MG63 (cell line): ENCODE results near the gene ZXDC. TPM values are rescaled to one million over a fixed set of nuclear protein-coding genes. Genes with fewer than 3 reads are reported as not detected.

ENCODE experiments used
- DNase-seq: peaks from one replicate; pipeline ENCODE4 v3.0.0-alpha.2; 2020
- H3K27me3 ChIP-seq: fragments of 250-450 bp; sonication (Bioruptor Pico); 2 replicates; pipeline ENCODE4 v1.5.1; 2020; ENCODE audit warnings: mild to moderate bottlenecking, moderate library complexity
- H3K36me3 ChIP-seq: fragments of 250-450 bp; sonication (Bioruptor Pico); 2 replicates; pipeline ENCODE4 v1.5.1; 2020; ENCODE audit warnings: mild to moderate bottlenecking, moderate library complexity
- H3K4me3 ChIP-seq: fragments of 250-450 bp; sonication (Bioruptor Pico); 2 replicates; pipeline ENCODE4 v1.5.1; 2020; ENCODE audit warnings: mild to moderate bottlenecking, moderate library complexity
- H3K9me3 ChIP-seq: fragments of 250-450 bp; sonication (Bioruptor Pico); 2 replicates; pipeline ENCODE4 v1.5.1; 2020; ENCODE audit warnings: mild to moderate bottlenecking, moderate library complexity
- total RNA-seq: library from RNA; depleted of rRNA; stranded (reverse); fragments of >200 nt; shearing (Covaris generic); gene quantifications from 2 replicates; pipeline ENCODE4 v1.2.3, GENCODE V29; 2014; ENCODE audit warnings: low replicate concordance

ZXDC gene
- total RNA-seq, 1 experiment from 2014 or later = 16.3 TPM

- H3K9me3 ChIP-seq = peaks cover 12% of the 10 kb centered on the region; the same call in 1 of the 2 replicates
- H3K4me3 ChIP-seq = no peak overlapping the region
- no peaks in the 10 kb centered on the region for H3K27me3 ChIP-seq
- no peaks in the 10 kb centered on the region for H3K36me3 ChIP-seq
- no peak for DNase-seq
Measured at GRCh38 chr3:126422571-126423091, 53.1 kb downstream of the ZXDC start.

DNA sequence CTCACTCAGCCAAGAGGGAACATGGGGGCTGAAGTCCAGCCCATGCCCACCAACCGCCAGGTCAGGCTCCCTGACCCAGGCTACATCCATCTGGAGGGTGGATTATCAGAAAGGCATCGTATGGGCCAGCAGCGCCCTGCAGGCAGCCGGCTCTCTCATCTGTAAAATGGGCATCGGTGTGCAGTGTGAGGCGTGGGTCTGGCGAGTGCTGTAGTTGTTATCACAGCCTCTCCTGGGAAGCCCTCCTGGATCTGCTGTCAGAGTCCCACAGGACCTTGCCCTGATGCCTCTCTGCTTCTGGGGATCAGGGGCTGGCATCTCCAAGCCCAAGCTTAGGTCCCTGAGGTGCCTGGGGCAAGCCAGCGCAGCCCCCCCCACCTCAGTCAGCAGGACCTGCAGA is 53.6 kb downstream of the ZXDC start:
- Histone ChIP-seq H3K9me3 (peaks cover 10% of the 10 kb centered on the region; the same call in 1 of the 2 replicates), H3K27me3 (no peaks in the 10 kb centered on the region), H3K36me3 (no peaks in the 10 kb centered on the region), H3K4me3 (no peak overlapping the region)
- no peak for DNase-seq

DNA sequence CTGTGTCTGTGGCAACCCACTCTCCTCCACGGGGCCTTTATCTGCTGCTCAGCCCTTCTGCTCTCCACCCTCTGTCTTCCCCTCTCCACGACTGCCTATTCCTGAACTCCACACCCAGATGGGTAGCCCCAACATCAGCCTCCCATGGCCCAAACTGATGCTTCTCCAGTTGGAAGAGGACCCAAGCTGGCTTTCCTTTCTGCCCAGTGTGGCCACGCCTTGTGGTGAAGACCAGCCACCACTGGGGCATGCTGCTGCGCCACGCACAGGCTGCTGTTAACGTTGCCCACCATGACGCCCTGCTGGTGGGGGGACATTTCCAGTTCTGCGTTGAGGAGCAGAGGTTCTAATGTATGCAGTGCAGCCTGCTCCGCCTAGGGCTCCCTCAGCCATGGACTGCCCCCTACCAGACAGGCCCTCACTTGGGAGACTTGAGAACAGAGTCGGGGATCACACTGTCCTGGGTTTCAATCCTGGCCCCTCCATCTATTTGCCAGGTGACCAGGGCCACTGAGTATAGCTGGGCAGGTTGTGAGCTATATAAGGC is 54.0 kb downstream of the ZXDC start:
- H3K27me3 ChIP-seq = no peaks in the 10 kb centered on the region
- peaks cover 9% of the 10 kb centered on the region; the same call in 1 of the 2 replicates for H3K9me3 ChIP-seq
- H3K4me3 ChIP-seq = no peak overlapping the region
- no peak for DNase-seq
- H3K36me3 ChIP-seq = no peaks in the 10 kb centered on the region

DNA sequence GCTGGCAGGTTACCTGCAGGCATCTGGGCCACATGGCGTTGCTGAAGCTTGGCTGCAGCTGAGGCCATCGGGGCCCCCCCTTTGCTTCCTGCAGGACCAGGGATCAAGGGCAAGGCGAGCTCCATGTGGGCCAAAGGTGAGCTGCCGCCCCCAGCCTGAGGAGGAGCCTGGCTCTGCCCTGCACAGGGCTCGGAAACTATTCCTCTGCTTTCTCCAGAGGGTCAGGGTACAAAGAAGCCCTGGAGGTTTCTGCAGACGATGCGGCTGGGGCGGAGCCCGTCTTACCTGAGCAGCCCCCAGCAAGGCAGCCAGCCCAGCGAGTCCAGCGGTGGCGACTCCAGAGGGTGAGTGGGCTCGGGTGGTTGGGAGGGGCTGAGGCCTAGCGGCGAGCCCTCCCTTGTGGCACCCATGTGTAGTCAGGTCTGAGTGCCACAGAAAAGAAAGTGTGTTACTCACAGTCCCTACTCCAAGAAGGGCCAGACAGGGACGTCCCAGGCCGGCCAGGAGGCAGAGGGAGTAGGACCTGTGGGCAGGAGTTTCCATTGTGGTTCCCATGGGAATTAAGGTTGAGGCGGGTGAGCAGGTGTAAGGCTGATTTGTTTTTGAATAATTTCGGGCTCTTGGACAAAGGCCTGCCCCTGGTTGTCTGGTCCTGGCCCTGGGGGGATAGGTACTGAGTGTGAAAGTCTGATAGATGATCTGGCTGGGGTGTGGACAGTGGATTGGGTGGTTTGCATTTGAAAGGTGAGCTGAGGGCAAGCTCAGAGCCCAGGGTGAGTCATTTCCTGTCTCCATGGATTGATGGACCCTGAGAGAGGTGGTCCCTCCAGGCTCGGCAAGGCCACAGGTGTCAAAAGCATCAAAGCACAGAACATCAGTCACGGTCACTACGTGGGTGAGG is 55.6 kb downstream of the ZXDC start:
- Histone ChIP-seq H3K4me3 (no peak overlapping the region), H3K27me3 (no peaks in the 10 kb centered on the region), H3K9me3 (no peaks in the 10 kb centered on the region), H3K36me3 (no peaks in the 10 kb centered on the region)
- DNase-seq = no peak

- Histone ChIP-seq H3K36me3 (no peaks in the 10 kb centered on the region), H3K9me3 (no peaks in the 10 kb centered on the region), H3K4me3 (no peak overlapping the region), H3K27me3 (no peaks in the 10 kb centered on the region)
- DNase-seq = no peak
Measured at GRCh38 chr3:126419151-126419703, 56.5 kb downstream of the ZXDC start.

DNA sequence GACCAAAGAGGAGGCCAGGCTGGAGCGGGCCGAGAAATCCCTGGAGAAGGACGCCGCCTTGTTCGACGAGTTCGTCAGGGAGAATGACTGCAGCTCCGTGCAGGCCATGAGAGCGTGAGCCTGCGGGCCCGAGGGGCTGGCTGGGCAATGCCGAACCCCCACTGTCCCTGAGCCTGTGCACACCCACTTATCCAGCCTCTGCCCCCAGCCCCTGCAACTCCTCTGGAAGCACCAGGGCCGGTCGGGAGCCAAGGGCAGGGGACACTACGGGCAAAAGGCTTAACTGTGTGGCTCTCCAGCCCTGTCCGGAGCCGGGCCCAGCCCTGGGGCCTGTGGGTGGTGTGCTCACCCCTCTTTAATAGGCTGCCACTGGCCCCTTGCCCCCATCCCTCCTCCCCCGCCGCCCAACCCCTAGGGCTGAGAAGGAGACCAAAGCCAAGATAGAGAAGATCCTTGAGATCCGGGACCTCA is 57.0 kb downstream of the ZXDC start:
- no peaks in the 10 kb centered on the region for H3K9me3 ChIP-seq
- no peak for DNase-seq
- no peak overlapping the region for H3K4me3 ChIP-seq
- no peaks in the 10 kb centered on the region for H3K27me3 ChIP-seq
- no peaks in the 10 kb centered on the region for H3K36me3 ChIP-seq

DNA sequence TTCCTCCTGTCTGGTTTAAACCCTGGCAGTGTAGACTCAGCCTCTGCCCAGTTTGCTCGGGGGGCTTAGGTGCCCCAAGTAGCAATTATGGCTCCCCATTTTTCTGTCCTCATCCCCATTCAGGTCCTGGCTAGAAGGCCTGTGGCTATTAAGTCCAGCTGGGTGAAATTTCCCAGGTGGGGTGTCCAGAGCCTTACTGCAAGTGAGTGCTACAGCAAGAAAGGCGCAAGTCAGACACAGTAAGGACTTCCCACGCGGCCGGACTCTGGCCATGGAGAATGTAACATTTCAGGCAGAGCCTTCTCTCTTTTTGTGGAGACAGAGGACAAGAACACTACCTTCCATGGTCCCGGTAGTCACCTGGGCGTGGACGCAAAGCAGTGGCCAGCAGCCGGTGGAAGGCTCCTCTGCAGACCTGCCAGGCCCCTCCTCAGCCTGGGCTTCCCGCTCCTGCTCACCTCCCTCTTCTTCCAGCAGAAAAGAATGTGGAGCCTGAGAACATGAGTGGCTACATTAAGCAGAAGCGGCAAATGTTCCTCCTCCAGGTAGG is 57.6 kb downstream of the ZXDC start:
- Histone ChIP-seq H3K36me3 (no peaks in the 10 kb centered on the region), H3K27me3 (no peaks in the 10 kb centered on the region), H3K4me3 (no peak overlapping the region), H3K9me3 (no peaks in the 10 kb centered on the region)
- DNase-seq = no peak

GRCh38 chr3:126417515-126417914 is 58.2 kb downstream of the ZXDC start:
- DNase-seq = no peak
- H3K27me3 ChIP-seq = no peaks in the 10 kb centered on the region
- no peaks in the 10 kb centered on the region for H3K9me3 ChIP-seq
- no peak overlapping the region for H3K4me3 ChIP-seq
- H3K36me3 ChIP-seq = no peaks in the 10 kb centered on the region

DNA sequence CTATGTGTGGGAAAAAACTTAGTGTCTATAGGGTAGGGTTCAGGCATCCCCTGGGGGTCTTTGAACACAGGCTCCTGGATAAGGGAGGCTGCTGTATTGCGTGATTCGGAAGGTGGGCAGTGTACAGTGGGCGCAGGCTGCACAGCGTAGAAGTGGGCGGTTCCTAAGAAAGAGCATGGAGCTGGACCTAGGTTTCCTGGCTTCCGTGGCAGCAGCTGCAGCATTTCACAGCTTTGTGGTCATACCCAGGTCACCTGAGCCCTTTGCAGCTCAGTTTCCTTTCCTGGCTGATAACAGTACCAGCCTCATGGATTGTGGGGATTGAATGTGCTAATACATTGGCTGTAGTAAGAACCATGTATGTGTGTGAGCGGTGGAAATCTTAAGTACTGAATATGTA is 58.7 kb downstream of the ZXDC start:
- Histone ChIP-seq H3K27me3 (no peaks in the 10 kb centered on the region), H3K36me3 (no peaks in the 10 kb centered on the region), H3K9me3 (no peaks in the 10 kb centered on the region), H3K4me3 (no peak overlapping the region)
- no peak for DNase-seq

DNA sequence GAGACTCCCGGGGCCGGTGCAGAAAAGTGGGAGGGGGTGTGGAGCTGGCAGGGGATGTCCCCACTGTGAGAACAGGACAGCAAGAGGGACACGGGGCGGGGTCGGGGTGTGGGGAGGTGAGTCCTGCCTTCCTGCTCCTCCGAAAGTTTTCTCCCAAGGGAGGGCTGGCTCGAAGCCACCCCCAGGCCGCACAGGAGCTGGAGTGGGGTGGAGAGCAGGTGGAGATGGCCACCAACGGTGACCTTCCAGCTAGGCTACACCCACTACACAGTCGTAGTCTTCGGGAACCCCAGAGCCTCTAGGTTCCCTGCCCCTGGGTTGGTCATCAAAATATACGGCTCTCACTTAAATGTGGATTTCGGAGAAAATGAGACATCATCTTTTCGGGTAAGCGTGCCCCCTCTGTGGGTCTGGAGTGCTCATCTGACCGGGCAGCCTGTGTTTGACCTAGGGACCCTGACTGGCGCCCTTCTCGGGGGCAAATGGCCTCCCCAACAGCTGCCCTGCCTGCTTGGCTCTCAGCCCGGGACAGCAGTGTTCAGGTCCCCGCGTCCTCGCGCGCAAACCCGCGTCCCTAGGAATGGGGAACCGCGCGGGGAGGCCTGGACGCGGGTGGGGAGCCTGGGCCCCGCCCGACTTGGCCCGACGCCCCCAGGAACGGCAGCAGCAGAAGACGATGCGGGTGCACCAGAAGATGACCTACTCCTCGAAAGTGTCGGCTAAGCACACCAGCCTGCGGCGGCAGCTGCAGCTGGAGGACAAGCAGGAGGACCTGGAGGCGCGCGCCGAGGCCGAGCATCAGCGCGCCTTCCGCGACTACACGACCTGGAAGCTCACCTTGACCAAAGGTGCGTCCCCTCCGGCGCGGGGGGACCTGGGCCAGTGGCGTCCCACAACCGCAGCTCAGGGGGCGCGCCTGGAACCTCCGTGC is 59.8 kb downstream of the ZXDC start:
- H3K4me3 ChIP-seq = no peak overlapping the region
- DNase-seq = no peak
- no peaks in the 10 kb centered on the region for H3K9me3 ChIP-seq
- H3K36me3 ChIP-seq = no peaks in the 10 kb centered on the region
- 0 out of 2 replicates have a peak, but pooled peaks cover 4% of the 10 kb centered on the region for H3K27me3 ChIP-seq

DNA sequence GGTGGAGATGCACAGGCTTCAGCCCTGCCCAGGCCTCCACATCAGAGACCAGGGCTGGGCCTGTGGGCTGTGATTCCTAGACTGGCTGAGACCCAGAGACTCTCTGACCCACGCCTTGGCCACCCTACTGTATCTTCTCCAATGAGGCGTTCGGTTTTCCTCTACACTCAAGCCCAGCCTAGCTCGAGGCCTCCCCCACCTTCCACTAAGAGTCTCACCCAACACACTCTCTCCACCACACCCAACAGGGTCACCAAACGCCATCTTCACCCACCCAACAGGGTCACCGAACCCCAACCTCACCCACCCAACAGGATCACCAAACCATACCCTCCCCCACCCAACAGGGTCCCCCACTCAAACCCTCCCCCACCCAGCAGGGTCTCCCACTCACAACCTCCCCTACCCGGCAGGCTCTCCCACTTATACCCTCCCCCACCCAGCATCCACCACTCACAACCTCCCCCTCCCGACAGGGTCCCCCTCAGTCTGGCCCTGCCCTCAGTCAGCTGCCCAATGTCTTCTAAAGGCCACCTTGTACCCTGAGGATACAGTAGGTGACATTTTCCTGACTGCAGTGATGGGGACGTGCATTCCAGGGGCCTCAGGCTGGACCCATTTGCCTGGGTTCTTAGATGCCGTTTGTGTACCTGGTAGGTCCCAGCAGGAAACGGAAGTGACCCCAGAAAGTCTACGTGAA is 60.6 kb downstream of the ZXDC start:
- no peak overlapping the region for H3K4me3 ChIP-seq
- H3K9me3 ChIP-seq = no peaks in the 10 kb centered on the region
- peaks cover 4% of the 10 kb centered on the region; the same call in 1 of the 2 replicates for H3K27me3 ChIP-seq
- DNase-seq = no peak
- H3K36me3 ChIP-seq = no peaks in the 10 kb centered on the region

GRCh38 chr3:126414406-126414805 is 61.3 kb downstream of the ZXDC start:
- peaks cover 8% of the 10 kb centered on the region for H3K27me3 ChIP-seq
- H3K9me3 ChIP-seq = no peaks in the 10 kb centered on the region
- no peak for DNase-seq
- H3K4me3 ChIP-seq = no peak overlapping the region
- H3K36me3 ChIP-seq = no peaks in the 10 kb centered on the region

GRCh38 chr3:126413693-126414080 is 62.0 kb downstream of the ZXDC start:
- H3K9me3 ChIP-seq = no peaks in the 10 kb centered on the region
- H3K4me3 ChIP-seq = no peak overlapping the region
- H3K36me3 ChIP-seq = no peaks in the 10 kb centered on the region
- DNase-seq = no peak
- peaks cover 8% of the 10 kb centered on the region for H3K27me3 ChIP-seq

- DNase-seq = no peak
- H3K27me3 ChIP-seq = peaks cover 8% of the 10 kb centered on the region
- H3K36me3 ChIP-seq = no peaks in the 10 kb centered on the region
- H3K9me3 ChIP-seq = no peaks in the 10 kb centered on the region
- no peak overlapping the region for H3K4me3 ChIP-seq
Measured at GRCh38 chr3:126412841-126413692, 62.6 kb downstream of the ZXDC start.

DNA sequence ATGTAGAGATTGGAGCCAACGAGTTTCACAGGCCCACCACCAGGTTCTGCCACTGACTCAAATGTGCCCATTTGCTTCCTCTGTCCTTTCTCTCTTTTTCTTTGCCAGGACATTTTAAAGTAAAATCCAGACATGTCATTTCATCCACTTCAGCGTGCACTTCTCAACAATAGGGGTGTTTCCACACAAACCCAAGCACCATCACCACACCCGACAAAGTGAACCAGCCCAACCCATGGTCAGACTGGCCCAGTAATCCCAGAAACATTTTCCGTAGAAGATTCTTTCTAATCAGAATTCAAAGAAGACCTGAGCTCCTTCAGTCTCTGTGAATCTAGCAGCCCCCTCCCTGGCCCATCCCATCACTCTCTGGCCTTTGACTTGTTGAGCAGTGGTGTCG is 67.6 kb downstream of the ZXDC start:
- peaks cover 8% of the 10 kb centered on the region for H3K27me3 ChIP-seq
- no peak overlapping the region for H3K4me3 ChIP-seq
- no peaks in the 10 kb centered on the region for H3K36me3 ChIP-seq
- DNase-seq = no peak
- no peaks in the 10 kb centered on the region for H3K9me3 ChIP-seq
